Measurements from ENCODE around the gene MAB21L3.
A peak's percentile ranks its signal among the peaks of the same experiment; 100 is the strongest.

Gene MAB21L3

GRCh38 chr1:116166011-116166571 lies 54.9 kb downstream of the MAB21L3 start:
- Histone ChIP-seq H3K36me3 (no peaks in the 10 kb centered on the region), H3K27ac (no peak overlapping the region), H3K9me3 (no peaks in the 10 kb centered on the region), H3K4me1 (ENCODE audit: control insufficient read depth in 1 of 2, insufficient read depth in 1 of 2, low read depth in 1 of 2, low read length in 1 of 2) (peaks cover 10 to 15% of the 10 kb centered on the region in 2 experiments), H3K27me3 (peaks cover 38% of the 10 kb centered on the region), H3K4me3 (ENCODE audit: low read depth in 1 of 2, low read length in 1 of 2) (no peak overlapping the region)
- TF ChIP-seq, protein P1, sequence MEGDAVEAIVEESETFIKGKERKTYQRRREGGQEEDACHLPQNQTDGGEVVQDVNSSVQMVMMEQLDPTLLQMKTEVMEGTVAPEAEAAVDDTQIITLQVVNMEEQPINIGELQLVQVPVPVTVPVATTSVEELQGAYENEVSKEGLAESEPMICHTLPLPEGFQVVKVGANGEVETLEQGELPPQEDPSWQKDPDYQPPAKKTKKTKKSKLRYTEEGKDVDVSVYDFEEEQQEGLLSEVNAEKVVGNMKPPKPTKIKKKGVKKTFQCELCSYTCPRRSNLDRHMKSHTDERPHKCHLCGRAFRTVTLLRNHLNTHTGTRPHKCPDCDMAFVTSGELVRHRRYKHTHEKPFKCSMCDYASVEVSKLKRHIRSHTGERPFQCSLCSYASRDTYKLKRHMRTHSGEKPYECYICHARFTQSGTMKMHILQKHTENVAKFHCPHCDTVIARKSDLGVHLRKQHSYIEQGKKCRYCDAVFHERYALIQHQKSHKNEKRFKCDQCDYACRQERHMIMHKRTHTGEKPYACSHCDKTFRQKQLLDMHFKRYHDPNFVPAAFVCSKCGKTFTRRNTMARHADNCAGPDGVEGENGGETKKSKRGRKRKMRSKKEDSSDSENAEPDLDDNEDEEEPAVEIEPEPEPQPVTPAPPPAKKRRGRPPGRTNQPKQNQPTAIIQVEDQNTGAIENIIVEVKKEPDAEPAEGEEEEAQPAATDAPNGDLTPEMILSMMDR (IDR thresholded peaks at IDR 0.05), result no peak

GRCh38 chr1:116166655-116167054 lies 55.5 kb downstream of the MAB21L3 start:
- peaks cover 38% of the 10 kb centered on the region for H3K27me3 ChIP-seq
- H3K27ac ChIP-seq, result no peak overlapping the region
- no peaks in the 10 kb centered on the region for H3K36me3 ChIP-seq
- H3K9me3 ChIP-seq, result no peaks in the 10 kb centered on the region
- TF ChIP-seq, protein P1 (IDR thresholded peaks at IDR 0.05), result no peak
- H3K4me3 ChIP-seq (ENCODE audit: low read depth in 1 of 2, low read length in 1 of 2), result no peak overlapping the region
- peaks cover 10 to 15% of the 10 kb centered on the region in 2 experiments for H3K4me1 ChIP-seq (ENCODE audit: control insufficient read depth in 1 of 2, insufficient read depth in 1 of 2, low read depth in 1 of 2, low read length in 1 of 2)

- Histone ChIP-seq H3K27ac (no peak overlapping the region), H3K4me3 (ENCODE audit: low read depth in 1 of 2, low read length in 1 of 2) (peak overlapping the region; percentile 43 to 51)
- TF ChIP-seq, protein P1 (IDR thresholded peaks at IDR 0.05), result no peak
Observed at GRCh38 chr1:116167625-116168276, 56.6 kb downstream of the MAB21L3 start.

DNA sequence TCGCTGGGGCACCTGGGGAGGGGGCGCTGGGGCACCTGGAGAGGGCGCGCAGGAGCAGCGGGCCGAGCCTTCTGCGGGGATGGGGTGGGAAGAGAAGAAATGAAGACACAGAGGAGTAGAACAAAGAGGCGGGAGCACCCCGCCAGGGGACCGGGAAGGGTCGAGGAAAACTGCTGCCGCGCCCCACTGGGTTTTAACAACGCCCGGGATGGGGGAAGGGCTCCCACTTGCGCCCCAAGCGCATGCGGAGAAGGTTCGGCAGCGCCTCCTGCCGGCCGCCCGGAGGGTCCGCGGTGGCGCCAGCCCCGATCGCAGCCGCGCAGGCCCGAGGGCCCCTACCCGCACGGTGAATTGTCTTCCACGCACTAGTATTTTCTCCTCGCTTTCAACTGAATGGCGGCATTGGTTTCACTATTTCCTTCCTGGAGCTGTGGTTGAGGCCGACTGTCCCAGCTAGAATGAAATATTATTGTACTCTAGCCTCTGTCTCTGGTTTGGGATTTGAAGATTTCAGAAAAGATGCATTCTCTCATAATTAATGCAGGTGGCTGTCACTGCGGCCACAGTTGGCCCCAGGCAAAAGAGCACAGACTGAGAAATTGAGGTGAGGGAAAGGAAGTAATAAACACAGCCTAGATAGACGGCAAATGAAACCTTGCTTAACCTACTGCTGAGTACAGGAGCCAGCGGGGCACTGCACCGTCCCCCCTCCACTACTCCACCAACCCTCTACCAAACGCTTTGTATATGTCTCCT lies 57.3 kb downstream of the MAB21L3 start:
- Histone ChIP-seq H3K36me3 (no peaks in the 10 kb centered on the region), H3K27ac (no peak overlapping the region), H3K4me3 (ENCODE audit: low read depth in 1 of 2, low read length in 1 of 2) (peak overlapping the region; percentile 43 to 51), H3K9me3 (no peaks in the 10 kb centered on the region), H3K27me3 (peaks cover 49% of the 10 kb centered on the region), H3K4me1 (ENCODE audit: control insufficient read depth in 1 of 2, insufficient read depth in 1 of 2, low read depth in 1 of 2, low read length in 1 of 2) (peaks cover 10 to 15% of the 10 kb centered on the region in 2 experiments)
- TF ChIP-seq, protein P1 (IDR thresholded peaks at IDR 0.05), result peak; percentile 61

More at GRCh38 chr1:116167625-116168276, 56.6 kb downstream of the MAB21L3 start:
- H3K36me3 ChIP-seq, result no peaks in the 10 kb centered on the region
- H3K9me3 ChIP-seq, result no peaks in the 10 kb centered on the region
- peaks cover 10 to 15% of the 10 kb centered on the region in 2 experiments for H3K4me1 ChIP-seq (ENCODE audit: control insufficient read depth in 1 of 2, insufficient read depth in 1 of 2, low read depth in 1 of 2, low read length in 1 of 2)
- peaks cover 42% of the 10 kb centered on the region for H3K27me3 ChIP-seq

DNA sequence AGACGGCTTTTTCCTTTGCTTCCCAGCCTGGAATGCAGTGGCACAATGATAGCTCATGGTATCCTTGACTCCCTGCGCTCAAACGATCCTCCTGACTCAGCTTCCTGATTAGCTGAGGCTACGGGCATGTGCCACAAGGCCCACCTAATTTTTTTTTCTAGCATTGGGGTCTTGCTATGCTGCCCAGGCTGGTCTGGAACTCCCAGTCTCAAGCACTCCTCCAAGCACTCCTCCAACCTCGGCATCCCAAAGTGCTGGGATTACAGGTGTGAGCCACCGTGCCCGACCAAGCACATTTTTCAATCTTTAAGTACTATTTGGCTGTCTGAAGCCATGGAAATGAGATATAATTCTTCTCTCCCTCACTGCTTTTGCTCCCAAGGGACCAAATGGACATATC lies 58.7 kb downstream of the MAB21L3 start:
- TF ChIP-seq, protein P1 (IDR thresholded peaks at IDR 0.05), result no peak
- Histone ChIP-seq H3K36me3 (no peaks in the 10 kb centered on the region), H3K4me3 (ENCODE audit: low read depth in 1 of 2, low read length in 1 of 2) (no peak overlapping the region), H3K9me3 (no peaks in the 10 kb centered on the region), H3K4me1 (ENCODE audit: control insufficient read depth in 1 of 2, insufficient read depth in 1 of 2, low read depth in 1 of 2, low read length in 1 of 2) (peaks cover 10 to 15% of the 10 kb centered on the region in 2 experiments), H3K27ac (no peak overlapping the region), H3K27me3 (peaks cover 54% of the 10 kb centered on the region)
